Measurements from ENCODE around the gene DEFB127.

DNA sequence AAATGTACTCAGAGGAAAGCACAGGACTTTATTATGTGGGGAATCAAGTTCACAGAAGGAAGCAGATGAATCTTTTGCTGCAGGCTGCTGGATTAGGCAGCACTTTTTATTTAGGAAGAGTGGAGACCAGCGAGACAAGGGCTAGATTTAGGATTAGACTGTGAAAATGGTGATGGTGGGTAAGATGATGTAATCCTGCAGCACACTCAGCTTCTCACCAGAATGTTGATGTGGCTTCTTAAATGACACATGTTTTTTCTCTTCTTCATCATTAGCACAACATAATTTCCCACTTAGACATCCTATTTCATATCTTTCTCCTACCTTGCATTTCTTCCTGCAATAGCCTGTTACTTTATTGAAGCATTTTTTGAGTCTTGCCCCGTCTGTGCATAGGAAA, 30.5 kb downstream of the DEFB127 start:
- TF ChIP-seq CTCF (IDR thresholded peaks at IDR 0.05; ENCODE audit: insufficient read depth, low read length, poor library complexity, severe bottlenecking) (no peak), EZH2phosphoT487 (conservative IDR thresholded peaks at IDR 0.05; ENCODE audit: low read length) (no peak)

All from SU-DHL-6 (cell line).